Activated naive CD4-positive, alpha-beta T cell treated with anti-CD3 and anti-CD28 coated beads for 36 hours (primary cell): Measurements from ENCODE around the gene IRAK2. TPM values are rescaled to one million over a fixed set of nuclear protein-coding genes. Genes with fewer than 3 reads are reported as not detected.
"Not testable (repeated sequence)": the region's sequence is repeated elsewhere in the genome, so short reads cannot be mapped to it uniquely, and the experiment has no call there.

Experiments used
- CTCF ChIA-PET: fragments of 350-600 bp; sonication (Branson Sonifier 250); formaldehyde crosslinking; loops from one replicate; lab custom pipeline; 2021; ENCODE audit warnings: antibody characterized with exemption; lab: Charles Lee
- DNase-seq: peaks from one replicate; pipeline ENCODE4 v3.0.0-alpha.2; 2020
- H3K27ac Mint-ChIP-seq: one replicate; pipeline ENCODE4 v1.8.0; 2021; ENCODE audit warnings: mild to moderate bottlenecking, mixed read lengths
- H3K27me3 Mint-ChIP-seq: one replicate; pipeline ENCODE4 v1.8.0; 2021; ENCODE audit warnings: low read depth, mixed read lengths
- H3K36me3 Mint-ChIP-seq: one replicate; pipeline ENCODE4 v1.8.0; 2021; ENCODE audit warnings: low read depth, mixed read lengths
- H3K4me1 Mint-ChIP-seq: one replicate; pipeline ENCODE4 v1.8.0; 2021; ENCODE audit warnings: low read depth, mixed read lengths
- H3K4me3 Mint-ChIP-seq: one replicate; pipeline ENCODE4 v1.8.0; 2021; ENCODE audit warnings: mild to moderate bottlenecking, moderate library complexity, mixed read lengths
- H3K9me3 Mint-ChIP-seq: one replicate; pipeline ENCODE4 v1.8.0; 2021; ENCODE audit warnings: mixed read lengths
- intact Hi-C: fragments of 100-400 bp; cut with micrococcal nuclease; formaldehyde crosslinking; loops from one replicate; pipeline ENCODE4 v1.15.1; 2023
- total RNA-seq, 2 experiments: library from RNA; stranded (reverse); gene quantifications; one replicate each; pipeline ENCODE4 v1.2.3, GENCODE V29; 2021

IRAK2 gene
- total RNA-seq, 2 experiments from 2014 or later, result 6.4 to 6.9 TPM

DNA sequence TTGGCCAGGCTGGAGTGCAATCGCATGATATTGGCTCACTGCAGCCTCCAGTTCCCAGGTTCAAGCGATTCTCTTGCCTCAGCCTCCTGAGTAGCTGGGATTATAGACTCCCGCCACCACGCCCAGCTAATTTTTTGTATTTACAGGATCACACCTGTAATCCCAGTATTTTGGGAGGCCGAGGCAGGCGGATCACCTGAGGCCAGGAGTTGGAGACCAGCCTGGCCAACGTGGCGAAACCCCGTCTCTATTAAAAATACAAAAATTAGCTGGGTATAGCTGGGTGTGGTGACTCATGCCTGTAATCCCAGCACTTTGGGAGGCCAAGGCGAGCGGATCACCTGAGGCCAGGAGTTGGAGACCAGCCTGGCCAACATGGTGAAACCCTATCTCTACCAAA lies 107.8 kb downstream of the IRAK2 start:
- H3K4me1 Mint-ChIP-seq, result peaks cover 55% of the 10 kb centered on the region
- H3K27ac Mint-ChIP-seq, H3K27me3 Mint-ChIP-seq, H3K4me3 Mint-ChIP-seq, intact Hi-C loops, DNase-seq, H3K9me3 Mint-ChIP-seq: not testable (repeated sequence)
- CTCF ChIA-PET, result interaction anchor here (0.6 to 2.0 kb wide), 3 partner anchors 9 to 341 kb away, joined by 3 to 6 read pairs (median 4); no protein-coding TSS in a partner anchor
- H3K36me3 Mint-ChIP-seq, result peaks cover 34% of the 10 kb centered on the region

GRCh38 chr3:10272977-10273376 lies 108.3 kb downstream of the IRAK2 start:
- Mint-ChIP-seq H3K36me3 (peaks cover 32% of the 10 kb centered on the region), H3K27ac (peak overlapping the region; percentile 20), H3K4me3 (no peak overlapping the region), H3K27me3 (no peaks in the 10 kb centered on the region), H3K4me1 (peaks cover 51% of the 10 kb centered on the region), H3K9me3 (no peaks in the 10 kb centered on the region)
- intact Hi-C loops, result no loop called here
- CTCF ChIA-PET, result interaction anchor here (0.6 to 2.0 kb wide), 2 partner anchors 9 to 341 kb away, joined by 3 to 6 read pairs; no protein-coding TSS in a partner anchor
- DNase-seq, result no peak

DNA sequence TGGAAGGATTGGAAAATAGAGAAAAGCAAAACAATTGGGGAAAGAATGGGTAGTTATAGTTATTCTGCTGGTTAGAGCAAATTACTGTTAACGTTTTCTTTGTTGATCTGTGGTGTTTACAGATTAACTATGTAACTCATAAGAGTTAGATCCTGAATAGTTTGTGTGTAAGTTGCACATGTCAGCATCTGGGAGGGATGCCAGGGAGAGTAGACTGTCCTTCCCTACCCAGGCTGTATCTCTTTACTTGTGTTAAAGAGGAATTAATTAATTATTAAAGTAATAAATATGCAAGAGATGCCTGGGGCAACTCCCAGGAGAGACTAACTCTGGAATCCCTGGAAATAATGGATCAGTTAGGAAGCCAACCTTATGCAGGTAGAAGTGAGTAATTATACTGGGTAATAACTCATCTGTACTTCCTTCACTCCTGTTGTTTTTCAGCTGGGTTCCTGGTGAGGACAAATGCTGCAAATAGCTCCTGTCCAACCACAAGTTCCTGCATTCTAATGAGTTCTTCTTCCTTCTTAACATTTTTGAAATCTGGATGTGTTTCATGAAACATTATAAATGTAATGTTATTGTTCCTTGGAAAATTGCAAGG lies 109.1 kb downstream of the IRAK2 start:
- H3K27ac Mint-ChIP-seq, result no peak overlapping the region
- peaks cover 48% of the 10 kb centered on the region for H3K4me1 Mint-ChIP-seq
- no peak overlapping the region for H3K4me3 Mint-ChIP-seq

DNA sequence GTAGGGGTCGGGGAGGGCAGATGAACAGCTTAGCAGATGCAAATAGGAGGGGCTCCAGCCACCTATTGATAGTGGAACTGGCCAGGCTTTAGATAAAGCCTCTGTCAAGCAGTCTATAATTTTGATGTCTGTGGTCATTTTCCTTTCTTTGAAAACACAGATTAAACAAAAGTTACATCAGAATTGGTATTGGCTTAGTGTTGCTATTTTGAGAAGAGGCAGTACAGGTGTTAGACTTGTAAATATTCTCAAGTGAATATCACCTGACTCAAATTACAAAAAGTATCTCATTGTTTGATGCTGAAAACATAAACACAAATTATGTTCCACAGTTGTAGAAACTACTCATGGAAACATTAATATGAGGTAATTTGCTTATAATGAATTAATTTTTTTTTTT lies 109.9 kb downstream of the IRAK2 start:
- no peak for DNase-seq
- no peaks in the 10 kb centered on the region for H3K27me3 Mint-ChIP-seq
- no peak overlapping the region for H3K4me3 Mint-ChIP-seq
- intact Hi-C loops, result no loop called here
- no peak overlapping the region for H3K27ac Mint-ChIP-seq
- CTCF ChIA-PET, result interaction anchor here (1.1 kb wide), 1 partner anchor 16 kb away, joined by 3 read pairs; no protein-coding TSS in a partner anchor
- peaks cover 47% of the 10 kb centered on the region for H3K4me1 Mint-ChIP-seq
- no peaks in the 10 kb centered on the region for H3K9me3 Mint-ChIP-seq
- H3K36me3 Mint-ChIP-seq, result peaks cover 31% of the 10 kb centered on the region

More for the DNA sequence above, 109.1 kb downstream of the IRAK2 start:
- Mint-ChIP-seq H3K27me3 (no peaks in the 10 kb centered on the region), H3K9me3 (no peaks in the 10 kb centered on the region), H3K36me3 (peaks cover 32% of the 10 kb centered on the region)
- DNase-seq, result no peak
- CTCF ChIA-PET, result interaction anchor here (1.1 to 2.0 kb wide), 2 partner anchors 10 to 16 kb away, joined by 3 to 6 read pairs; no protein-coding TSS in a partner anchor
- intact Hi-C loops, result no loop called here

- intact Hi-C loops, result no loop called here
- CTCF ChIA-PET, result no interaction called here
- Mint-ChIP-seq H3K27ac (no peak overlapping the region), H3K9me3 (no peaks in the 10 kb centered on the region), H3K4me1 (peaks cover 55% of the 10 kb centered on the region), H3K36me3 (peaks cover 26% of the 10 kb centered on the region), H3K27me3 (no peaks in the 10 kb centered on the region), H3K4me3 (no peak overlapping the region)
- no peak for DNase-seq
Measured at GRCh38 chr3:10277115-10277625, 112.5 kb downstream of the IRAK2 start.

DNA sequence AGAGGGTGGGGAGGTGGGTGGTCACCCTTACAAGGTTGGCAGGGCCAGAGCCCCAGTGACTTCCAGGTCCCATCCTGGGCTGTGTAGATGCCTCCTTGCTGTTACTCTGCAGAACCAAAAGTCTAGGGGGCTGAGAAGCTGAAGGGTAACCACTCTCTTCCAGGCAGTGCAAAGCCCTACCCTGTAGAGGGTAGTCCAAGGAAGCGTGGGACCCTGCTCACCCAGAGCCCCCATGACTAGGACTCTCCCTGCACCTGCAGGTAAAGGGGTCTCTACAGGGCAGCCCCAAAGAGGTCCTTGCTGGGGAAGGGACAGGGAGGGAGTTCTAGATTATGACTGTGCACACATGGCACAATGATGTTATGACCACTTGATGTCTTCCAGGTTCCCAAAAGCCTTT lies 113.8 kb downstream of the IRAK2 start:
- H3K27ac Mint-ChIP-seq, result peak overlapping the region; percentile 30
- no peak overlapping the region for H3K4me3 Mint-ChIP-seq
- H3K36me3 Mint-ChIP-seq, result peaks cover 33% of the 10 kb centered on the region
- peaks cover 54% of the 10 kb centered on the region for H3K4me1 Mint-ChIP-seq
- no peaks in the 10 kb centered on the region for H3K27me3 Mint-ChIP-seq
- DNase-seq, result no peak
- CTCF ChIA-PET, result no interaction called here
- H3K9me3 Mint-ChIP-seq, result no peaks in the 10 kb centered on the region
- intact Hi-C loops, result no loop called here

- intact Hi-C loops, result loop anchor here (5.0 kb wide), 1 partner anchor 252 kb away; the partner anchor contains the start of gene FANCD2
- Mint-ChIP-seq H3K27ac (peak overlapping the region; percentile 71), H3K9me3 (no peaks in the 10 kb centered on the region), H3K27me3 (no peaks in the 10 kb centered on the region), H3K36me3 (peaks cover 26% of the 10 kb centered on the region), H3K4me1 (peaks cover 55% of the 10 kb centered on the region), H3K4me3 (no peak overlapping the region)
- CTCF ChIA-PET, result interaction anchor here (1.3 to 3.1 kb wide), 2 partner anchors 9 to 16 kb away, joined by 5 to 16 read pairs; no protein-coding TSS in a partner anchor
- DNase-seq, result no peak
Measured at GRCh38 chr3:10279384-10280176, 114.9 kb downstream of the IRAK2 start.

DNA sequence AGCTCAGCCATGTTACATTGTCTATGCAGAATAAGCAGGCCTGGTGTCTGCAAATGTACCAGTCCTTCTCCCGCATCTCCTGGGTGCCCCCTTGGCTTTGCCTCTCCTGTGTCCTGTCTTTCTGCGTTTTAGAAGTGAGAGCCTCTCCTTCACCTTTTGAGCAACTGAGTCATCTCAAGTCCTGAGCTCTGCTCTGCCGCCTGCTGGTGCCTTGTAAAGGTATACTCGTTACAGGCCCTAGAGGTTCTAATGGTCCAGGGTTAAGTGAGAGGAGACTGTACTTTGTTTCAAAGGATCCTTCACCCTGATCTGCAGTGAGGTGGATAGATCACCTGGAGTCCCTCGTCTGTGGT lies 115.4 kb downstream of the IRAK2 start:
- H3K4me1 Mint-ChIP-seq, result peaks cover 59% of the 10 kb centered on the region
- no peaks in the 10 kb centered on the region for H3K27me3 Mint-ChIP-seq
- DNase-seq, result peak; percentile 38
- CTCF ChIA-PET, result interaction anchor here (1.3 to 3.1 kb wide), 2 partner anchors 10 to 16 kb away, joined by 5 to 16 read pairs; no protein-coding TSS in a partner anchor
- H3K4me3 Mint-ChIP-seq, result no peak overlapping the region
- H3K9me3 Mint-ChIP-seq, result no peaks in the 10 kb centered on the region
- no peak overlapping the region for H3K27ac Mint-ChIP-seq
- peaks cover 26% of the 10 kb centered on the region for H3K36me3 Mint-ChIP-seq
- intact Hi-C loops, result loop anchor here (5.0 kb wide), 1 partner anchor 253 kb away; the partner anchor contains the start of gene FANCD2

DNA sequence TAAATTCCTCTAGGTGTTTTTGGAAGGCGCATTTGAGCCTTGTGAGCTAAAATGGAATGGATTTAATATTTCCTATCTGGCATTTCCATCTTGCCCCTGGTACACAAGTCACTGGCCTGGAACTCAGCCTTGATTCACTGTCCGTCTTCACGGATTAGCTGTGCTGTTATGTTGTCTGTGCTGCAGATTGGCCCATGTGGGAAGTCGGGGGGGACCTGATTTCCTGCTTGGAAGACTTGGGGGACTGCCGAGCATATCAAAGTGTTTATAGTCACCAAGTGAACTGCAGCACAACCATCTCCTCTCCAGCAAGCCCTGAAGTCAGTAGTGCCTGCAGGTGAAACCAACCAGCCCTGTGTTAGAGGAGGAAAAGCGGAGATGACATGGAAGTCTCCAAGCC lies 115.9 kb downstream of the IRAK2 start:
- Mint-ChIP-seq H3K27ac (no peak overlapping the region), H3K4me3 (no peak overlapping the region), H3K36me3 (peaks cover 26% of the 10 kb centered on the region), H3K27me3 (no peaks in the 10 kb centered on the region), H3K4me1 (peaks cover 59% of the 10 kb centered on the region), H3K9me3 (no peaks in the 10 kb centered on the region)
- intact Hi-C loops, result loop anchor here (5.0 kb wide), 1 partner anchor 253 kb away; the partner anchor contains the start of gene FANCD2
- CTCF ChIA-PET, result interaction anchor here (1.3 to 3.1 kb wide), 2 partner anchors 10 to 17 kb away, joined by 5 to 16 read pairs; no protein-coding TSS in a partner anchor
- no peak for DNase-seq

DNA sequence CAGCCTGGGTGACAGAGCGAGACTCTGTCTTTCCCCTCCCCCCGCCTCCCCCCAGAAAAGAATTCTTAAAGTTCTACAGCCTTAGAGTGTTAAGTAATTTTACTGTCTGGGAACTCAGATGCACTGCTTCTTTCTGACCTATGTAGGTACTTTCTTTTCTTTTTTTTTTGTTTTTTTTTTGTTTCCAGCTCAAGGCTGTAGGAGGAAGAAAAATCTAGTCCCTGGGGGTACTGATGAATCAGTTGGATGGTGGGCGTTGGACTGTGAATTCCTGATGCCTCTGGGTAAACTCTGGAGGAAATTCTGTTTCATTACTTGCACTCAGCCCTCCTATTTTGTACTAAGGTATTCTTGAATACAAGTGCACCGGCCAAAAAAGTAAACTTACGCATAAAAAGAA lies 117.2 kb downstream of the IRAK2 start:
- no peak overlapping the region for H3K27ac Mint-ChIP-seq
- no peaks in the 10 kb centered on the region for H3K9me3 Mint-ChIP-seq
- peaks cover 28% of the 10 kb centered on the region for H3K36me3 Mint-ChIP-seq
- no peak for DNase-seq
- no peaks in the 10 kb centered on the region for H3K27me3 Mint-ChIP-seq
- CTCF ChIA-PET, result interaction anchor here (3.1 kb wide), 1 partner anchor 18 kb away, joined by 16 read pairs; no protein-coding TSS in a partner anchor
- H3K4me3 Mint-ChIP-seq, result no peak overlapping the region
- intact Hi-C loops, result loop anchor here (5.0 kb wide), 1 partner anchor 255 kb away; the partner anchor contains the start of gene FANCD2
- H3K4me1 Mint-ChIP-seq, result peaks cover 61% of the 10 kb centered on the region

DNA sequence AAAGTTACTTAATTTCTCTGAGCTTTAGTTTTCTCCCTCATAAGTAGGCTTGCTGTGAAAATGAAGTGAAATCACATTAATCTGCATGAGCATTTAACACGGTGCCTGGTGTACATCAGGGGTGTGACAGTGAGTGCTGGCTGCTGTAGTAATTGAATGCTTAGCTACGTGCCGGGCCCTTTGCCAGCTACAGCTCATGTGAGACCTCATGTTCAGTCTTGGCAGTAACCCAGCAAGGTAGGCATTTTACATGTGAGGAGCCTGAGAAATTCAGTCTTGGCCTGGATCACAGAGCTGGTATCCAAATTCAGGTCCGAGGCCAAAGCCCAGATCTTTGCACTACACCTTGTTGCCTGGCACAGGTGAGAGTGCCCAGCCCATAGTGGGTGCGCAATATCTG lies 118.9 kb downstream of the IRAK2 start:
- Mint-ChIP-seq H3K36me3 (peaks cover 30% of the 10 kb centered on the region), H3K4me3 (no peak overlapping the region), H3K27ac (no peak overlapping the region), H3K9me3 (no peaks in the 10 kb centered on the region), H3K27me3 (no peaks in the 10 kb centered on the region), H3K4me1 (peaks cover 60% of the 10 kb centered on the region)
- no peak for DNase-seq
- intact Hi-C loops, result loop anchor here (1.0 to 5.0 kb wide), 2 partner anchors 33 to 256 kb away; partner anchors contain the start of gene FANCD2
- CTCF ChIA-PET, result interaction anchor here (0.7 to 4.2 kb wide), 2 partner anchors 20 to 244 kb away, joined by 6 to 20 read pairs; no protein-coding TSS in a partner anchor

- Mint-ChIP-seq H3K9me3 (no peaks in the 10 kb centered on the region), H3K27ac (peak overlapping the region; percentile 70), H3K27me3 (no peaks in the 10 kb centered on the region), H3K36me3 (peaks cover 25% of the 10 kb centered on the region), H3K4me1 (peaks cover 55% of the 10 kb centered on the region), H3K4me3 (no peak overlapping the region)
- intact Hi-C loops, result loop anchor here (1.0 to 5.0 kb wide), 2 partner anchors 34 to 257 kb away; partner anchors contain the start of gene FANCD2
- CTCF ChIA-PET, result interaction anchor here (1.2 to 4.2 kb wide), 2 partner anchors 21 to 302 kb away, joined by 3 to 20 read pairs; no protein-coding TSS in a partner anchor
- DNase-seq, result peak; percentile 69
Measured at GRCh38 chr3:10284496-10284895, 119.8 kb downstream of the IRAK2 start.
